DOHH2 (cell line): ENCODE results near the gene VKORC1.

Experiments used
- EZH2phosphoT487 ChIP-seq: fragments of 200-600 bp; sonication (generic); IDR thresholded peaks from 2 replicates; pipeline ENCODE4 v1.6.1; 2017; ENCODE audit warnings: borderline replicate concordance, mild to moderate bottlenecking, antibody characterized with exemption, low read length, moderate library complexity, mixed read lengths
- TF ChIP-seq, protein P1 (sequence below): fragments of 200-600 bp; sonication (generic); IDR thresholded peaks from one replicate; pipeline ENCODE4 v1.5.1; 2014; ENCODE audit warnings: antibody characterized with exemption, mild to moderate bottlenecking, low read depth, low read length; ENCODE audit not compliant: poor library complexity, severe bottlenecking

DNA sequence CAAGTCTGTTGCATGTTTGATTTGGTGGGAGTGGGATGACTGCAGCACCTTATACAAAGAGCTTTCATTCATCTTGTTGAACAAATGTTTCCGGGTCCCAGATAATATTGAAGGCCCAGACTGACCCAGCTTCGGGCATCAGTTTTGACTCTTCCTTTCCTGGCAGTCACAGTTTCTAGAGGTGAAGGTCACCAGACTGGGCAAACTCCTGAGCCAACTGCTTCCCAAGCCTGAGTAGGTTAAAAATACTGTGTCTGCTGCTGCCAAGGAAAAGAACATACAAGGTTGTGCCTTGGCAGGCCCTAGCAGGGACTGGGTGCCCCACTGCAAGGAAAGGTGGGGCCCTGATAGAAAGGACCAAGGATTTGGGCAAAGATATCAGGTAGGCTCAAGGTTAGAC is 18.1 kb upstream of the VKORC1 start:
- TF ChIP-seq, protein P1, sequence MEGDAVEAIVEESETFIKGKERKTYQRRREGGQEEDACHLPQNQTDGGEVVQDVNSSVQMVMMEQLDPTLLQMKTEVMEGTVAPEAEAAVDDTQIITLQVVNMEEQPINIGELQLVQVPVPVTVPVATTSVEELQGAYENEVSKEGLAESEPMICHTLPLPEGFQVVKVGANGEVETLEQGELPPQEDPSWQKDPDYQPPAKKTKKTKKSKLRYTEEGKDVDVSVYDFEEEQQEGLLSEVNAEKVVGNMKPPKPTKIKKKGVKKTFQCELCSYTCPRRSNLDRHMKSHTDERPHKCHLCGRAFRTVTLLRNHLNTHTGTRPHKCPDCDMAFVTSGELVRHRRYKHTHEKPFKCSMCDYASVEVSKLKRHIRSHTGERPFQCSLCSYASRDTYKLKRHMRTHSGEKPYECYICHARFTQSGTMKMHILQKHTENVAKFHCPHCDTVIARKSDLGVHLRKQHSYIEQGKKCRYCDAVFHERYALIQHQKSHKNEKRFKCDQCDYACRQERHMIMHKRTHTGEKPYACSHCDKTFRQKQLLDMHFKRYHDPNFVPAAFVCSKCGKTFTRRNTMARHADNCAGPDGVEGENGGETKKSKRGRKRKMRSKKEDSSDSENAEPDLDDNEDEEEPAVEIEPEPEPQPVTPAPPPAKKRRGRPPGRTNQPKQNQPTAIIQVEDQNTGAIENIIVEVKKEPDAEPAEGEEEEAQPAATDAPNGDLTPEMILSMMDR = no peak
- no peak for TF ChIP-seq EZH2phosphoT487
